Measurements from ENCODE around the gene SLC18A3.

DNA sequence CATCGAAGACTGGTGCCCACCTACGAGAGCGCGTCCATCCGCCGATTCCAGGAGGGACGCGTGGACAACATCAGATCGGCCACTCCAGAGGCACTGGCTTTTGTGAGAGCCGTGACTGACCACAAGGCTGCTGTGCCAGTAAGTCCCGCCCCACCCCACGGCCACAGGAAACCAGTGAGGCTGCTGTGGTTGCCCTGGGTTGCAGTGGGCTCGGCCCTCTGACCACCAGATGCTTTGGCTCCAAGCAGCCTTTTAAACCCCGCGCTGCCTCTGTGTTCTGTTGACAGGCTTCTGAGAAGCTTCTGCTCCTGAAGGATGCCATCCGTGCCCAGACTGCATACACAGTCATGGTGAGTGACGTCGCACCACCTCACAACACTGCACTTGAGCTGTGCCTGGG is 45.0 kb downstream of the SLC18A3 start:
- no peak for TF ChIP-seq POLR2A (IDR thresholded peaks at IDR 0.05)
- TF ChIP-seq POLR2AphosphoS5 (IDR thresholded peaks at IDR 0.05), result no peak

All from breast epithelium (tissue), 3 donors.